ENCODE data around the gene ARF3. TPM values are rescaled to one million over a fixed set of nuclear protein-coding genes. Genes with fewer than 3 reads are reported as not detected.
A peak's percentile ranks its signal among the peaks of the same experiment; 100 is the strongest.

ARF3 gene
- total and polyA plus RNA-seq, 2 of the 13 experiments (the other 11 are each of a cell fraction or from before 2014, with no cell fraction given): 53.8 to 57.9 TPM

DNA sequence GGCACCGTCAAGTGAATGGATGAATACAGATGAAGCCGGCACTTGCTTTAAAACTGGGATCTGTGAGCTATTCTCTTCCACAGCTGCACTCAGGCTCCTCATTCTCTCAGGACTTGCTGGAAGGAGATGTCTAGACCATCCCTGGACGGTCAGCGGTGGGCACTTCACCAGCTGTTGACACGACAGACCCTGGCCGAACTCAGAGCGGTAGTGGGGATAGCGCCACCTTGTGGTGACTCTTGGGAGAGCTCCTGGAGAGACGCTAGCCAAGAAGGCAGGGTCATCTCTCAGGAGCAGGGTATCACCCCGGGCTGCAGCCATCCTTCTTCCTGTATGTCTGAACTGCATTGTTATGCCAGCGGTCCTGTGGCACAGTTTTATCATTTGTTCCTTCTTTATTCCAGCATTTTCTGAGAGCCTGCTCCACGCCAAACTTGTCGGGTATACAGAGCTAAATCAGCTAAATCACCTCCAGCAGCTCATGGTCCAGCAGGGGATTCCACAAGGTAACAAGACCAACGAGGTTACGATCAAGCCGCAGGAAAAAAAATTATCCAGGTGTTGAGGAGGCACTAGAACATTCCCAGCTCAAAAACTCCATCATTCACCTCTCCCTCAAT lies 30.9 kb upstream of the ARF3 start (continued):
- TF ChIP-seq ZBTB38 (CRISPR knock-in tag; IDR thresholded peaks at IDR 0.05) (no peak), ZNF263 (CRISPR knock-in tag; IDR thresholded peaks at IDR 0.05) (no peak), SMAD1 (CRISPR knock-in tag; IDR thresholded peaks at IDR 0.05; ENCODE audit: borderline replicate concordance, low read depth) (no peak), ZBTB7B (CRISPR knock-in tag; IDR thresholded peaks at IDR 0.05) (no peak), ZMYM2 (CRISPR knock-in tag; IDR thresholded peaks at IDR 0.05) (no peak), HMGA1 (CRISPR knock-in tag; conservative IDR thresholded peaks at IDR 0.05) (no peak), ZNF879 (CRISPR knock-in tag; IDR thresholded peaks at IDR 0.05) (no peak), SUZ12 (IDR thresholded peaks at IDR 0.05; ENCODE audit: low read depth, low read length) (no peak), JUNB (CRISPR knock-in tag; IDR thresholded peaks at IDR 0.05; ENCODE audit: borderline replicate concordance) (no peak)
- TF ChIP-seq, protein P1, sequence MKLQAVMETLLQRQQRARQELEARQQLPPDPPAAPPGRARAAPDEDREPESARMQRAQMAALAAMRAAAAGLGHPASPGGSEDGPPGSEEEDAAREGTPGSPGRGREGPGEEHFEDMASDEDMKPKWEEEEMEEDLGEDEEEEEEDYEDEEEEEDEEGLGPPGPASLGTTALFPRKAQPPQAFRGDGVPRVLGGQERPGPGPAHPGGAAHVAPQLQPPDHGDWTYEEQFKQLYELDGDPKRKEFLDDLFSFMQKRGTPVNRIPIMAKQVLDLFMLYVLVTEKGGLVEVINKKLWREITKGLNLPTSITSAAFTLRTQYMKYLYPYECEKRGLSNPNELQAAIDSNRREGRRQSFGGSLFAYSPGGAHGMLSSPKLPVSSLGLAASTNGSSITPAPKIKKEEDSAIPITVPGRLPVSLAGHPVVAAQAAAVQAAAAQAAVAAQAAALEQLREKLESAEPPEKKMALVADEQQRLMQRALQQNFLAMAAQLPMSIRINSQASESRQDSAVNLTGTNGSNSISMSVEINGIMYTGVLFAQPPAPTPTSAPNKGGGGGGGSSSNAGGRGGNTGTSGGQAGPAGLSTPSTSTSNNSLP (IDR thresholded peaks at IDR 0.05; ENCODE audit: low read depth, low read length): no peak
- TF ChIP-seq, protein P2, sequence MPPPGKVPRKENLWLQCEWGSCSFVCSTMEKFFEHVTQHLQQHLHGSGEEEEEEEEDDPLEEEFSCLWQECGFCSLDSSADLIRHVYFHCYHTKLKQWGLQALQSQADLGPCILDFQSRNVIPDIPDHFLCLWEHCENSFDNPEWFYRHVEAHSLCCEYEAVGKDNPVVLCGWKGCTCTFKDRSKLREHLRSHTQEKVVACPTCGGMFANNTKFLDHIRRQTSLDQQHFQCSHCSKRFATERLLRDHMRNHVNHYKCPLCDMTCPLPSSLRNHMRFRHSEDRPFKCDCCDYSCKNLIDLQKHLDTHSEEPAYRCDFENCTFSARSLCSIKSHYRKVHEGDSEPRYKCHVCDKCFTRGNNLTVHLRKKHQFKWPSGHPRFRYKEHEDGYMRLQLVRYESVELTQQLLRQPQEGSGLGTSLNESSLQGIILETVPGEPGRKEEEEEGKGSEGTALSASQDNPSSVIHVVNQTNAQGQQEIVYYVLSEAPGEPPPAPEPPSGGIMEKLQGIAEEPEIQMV (CRISPR knock-in tag; IDR thresholded peaks at IDR 0.05; ENCODE audit: low read depth): no peak
- TF ChIP-seq, protein P3, sequence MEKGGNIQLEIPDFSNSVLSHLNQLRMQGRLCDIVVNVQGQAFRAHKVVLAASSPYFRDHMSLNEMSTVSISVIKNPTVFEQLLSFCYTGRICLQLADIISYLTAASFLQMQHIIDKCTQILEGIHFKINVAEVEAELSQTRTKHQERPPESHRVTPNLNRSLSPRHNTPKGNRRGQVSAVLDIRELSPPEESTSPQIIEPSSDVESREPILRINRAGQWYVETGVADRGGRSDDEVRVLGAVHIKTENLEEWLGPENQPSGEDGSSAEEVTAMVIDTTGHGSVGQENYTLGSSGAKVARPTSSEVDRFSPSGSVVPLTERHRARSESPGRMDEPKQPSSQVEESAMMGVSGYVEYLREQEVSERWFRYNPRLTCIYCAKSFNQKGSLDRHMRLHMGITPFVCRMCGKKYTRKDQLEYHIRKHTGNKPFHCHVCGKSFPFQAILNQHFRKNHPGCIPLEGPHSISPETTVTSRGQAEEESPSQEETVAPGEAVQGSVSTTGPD (CRISPR knock-in tag; IDR thresholded peaks at IDR 0.05): no peak
- TF ChIP-seq, protein P4, sequence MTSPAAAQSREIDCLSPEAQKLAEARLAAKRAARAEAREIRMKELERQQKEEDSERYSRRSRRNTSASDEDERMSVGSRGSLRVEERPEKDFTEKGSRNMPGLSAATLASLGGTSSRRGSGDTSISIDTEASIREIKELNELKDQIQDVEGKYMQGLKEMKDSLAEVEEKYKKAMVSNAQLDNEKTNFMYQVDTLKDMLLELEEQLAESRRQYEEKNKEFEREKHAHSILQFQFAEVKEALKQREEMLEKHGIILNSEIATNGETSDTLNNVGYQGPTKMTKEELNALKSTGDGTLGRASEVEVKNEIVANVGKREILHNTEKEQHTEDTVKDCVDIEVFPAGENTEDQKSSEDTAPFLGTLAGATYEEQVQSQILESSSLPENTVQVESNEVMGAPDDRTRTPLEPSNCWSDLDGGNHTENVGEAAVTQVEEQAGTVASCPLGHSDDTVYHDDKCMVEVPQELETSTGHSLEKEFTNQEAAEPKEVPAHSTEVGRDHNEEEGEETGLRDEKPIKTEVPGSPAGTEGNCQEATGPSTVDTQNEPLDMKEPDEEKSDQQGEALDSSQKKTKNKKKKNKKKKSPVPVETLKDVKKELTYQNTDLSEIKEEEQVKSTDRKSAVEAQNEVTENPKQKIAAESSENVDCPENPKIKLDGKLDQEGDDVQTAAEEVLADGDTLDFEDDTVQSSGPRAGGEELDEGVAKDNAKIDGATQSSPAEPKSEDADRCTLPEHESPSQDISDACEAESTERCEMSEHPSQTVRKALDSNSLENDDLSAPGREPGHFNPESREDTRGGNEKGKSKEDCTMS (CRISPR knock-in tag; conservative IDR thresholded peaks at IDR 0.05): no peak
- TF ChIP-seq, protein P5, sequence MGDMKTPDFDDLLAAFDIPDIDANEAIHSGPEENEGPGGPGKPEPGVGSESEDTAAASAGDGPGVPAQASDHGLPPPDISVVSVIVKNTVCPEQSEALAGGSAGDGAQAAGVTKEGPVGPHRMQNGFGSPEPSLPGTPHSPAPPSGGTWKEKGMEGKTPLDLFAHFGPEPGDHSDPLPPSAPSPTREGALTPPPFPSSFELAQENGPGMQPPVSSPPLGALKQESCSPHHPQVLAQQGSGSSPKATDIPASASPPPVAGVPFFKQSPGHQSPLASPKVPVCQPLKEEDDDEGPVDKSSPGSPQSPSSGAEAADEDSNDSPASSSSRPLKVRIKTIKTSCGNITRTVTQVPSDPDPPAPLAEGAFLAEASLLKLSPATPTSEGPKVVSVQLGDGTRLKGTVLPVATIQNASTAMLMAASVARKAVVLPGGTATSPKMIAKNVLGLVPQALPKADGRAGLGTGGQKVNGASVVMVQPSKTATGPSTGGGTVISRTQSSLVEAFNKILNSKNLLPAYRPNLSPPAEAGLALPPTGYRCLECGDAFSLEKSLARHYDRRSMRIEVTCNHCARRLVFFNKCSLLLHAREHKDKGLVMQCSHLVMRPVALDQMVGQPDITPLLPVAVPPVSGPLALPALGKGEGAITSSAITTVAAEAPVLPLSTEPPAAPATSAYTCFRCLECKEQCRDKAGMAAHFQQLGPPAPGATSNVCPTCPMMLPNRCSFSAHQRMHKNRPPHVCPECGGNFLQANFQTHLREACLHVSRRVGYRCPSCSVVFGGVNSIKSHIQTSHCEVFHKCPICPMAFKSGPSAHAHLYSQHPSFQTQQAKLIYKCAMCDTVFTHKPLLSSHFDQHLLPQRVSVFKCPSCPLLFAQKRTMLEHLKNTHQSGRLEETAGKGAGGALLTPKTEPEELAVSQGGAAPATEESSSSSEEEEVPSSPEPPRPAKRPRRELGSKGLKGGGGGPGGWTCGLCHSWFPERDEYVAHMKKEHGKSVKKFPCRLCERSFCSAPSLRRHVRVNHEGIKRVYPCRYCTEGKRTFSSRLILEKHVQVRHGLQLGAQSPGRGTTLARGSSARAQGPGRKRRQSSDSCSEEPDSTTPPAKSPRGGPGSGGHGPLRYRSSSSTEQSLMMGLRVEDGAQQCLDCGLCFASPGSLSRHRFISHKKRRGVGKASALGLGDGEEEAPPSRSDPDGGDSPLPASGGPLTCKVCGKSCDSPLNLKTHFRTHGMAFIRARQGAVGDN (CRISPR knock-in tag; IDR thresholded peaks at IDR 0.05): 0 out of 2 replicates have a peak, but pooled peaks have one; percentile 12
- TF ChIP-seq, protein P6, sequence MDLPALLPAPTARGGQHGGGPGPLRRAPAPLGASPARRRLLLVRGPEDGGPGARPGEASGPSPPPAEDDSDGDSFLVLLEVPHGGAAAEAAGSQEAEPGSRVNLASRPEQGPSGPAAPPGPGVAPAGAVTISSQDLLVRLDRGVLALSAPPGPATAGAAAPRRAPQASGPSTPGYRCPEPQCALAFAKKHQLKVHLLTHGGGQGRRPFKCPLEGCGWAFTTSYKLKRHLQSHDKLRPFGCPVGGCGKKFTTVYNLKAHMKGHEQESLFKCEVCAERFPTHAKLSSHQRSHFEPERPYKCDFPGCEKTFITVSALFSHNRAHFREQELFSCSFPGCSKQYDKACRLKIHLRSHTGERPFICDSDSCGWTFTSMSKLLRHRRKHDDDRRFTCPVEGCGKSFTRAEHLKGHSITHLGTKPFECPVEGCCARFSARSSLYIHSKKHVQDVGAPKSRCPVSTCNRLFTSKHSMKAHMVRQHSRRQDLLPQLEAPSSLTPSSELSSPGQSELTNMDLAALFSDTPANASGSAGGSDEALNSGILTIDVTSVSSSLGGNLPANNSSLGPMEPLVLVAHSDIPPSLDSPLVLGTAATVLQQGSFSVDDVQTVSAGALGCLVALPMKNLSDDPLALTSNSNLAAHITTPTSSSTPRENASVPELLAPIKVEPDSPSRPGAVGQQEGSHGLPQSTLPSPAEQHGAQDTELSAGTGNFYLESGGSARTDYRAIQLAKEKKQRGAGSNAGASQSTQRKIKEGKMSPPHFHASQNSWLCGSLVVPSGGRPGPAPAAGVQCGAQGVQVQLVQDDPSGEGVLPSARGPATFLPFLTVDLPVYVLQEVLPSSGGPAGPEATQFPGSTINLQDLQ (CRISPR knock-in tag; IDR thresholded peaks at IDR 0.05): no peak

Measured in HepG2 (cell line).